K562 (cell line): ENCODE results near the gene TEDC1. TPM values are rescaled to one million over a fixed set of nuclear protein-coding genes. Genes with fewer than 3 reads are reported as not detected.

Source experiments
- ATAC-seq: fragments of 200-7000 bp; cut with Tn5 transposase; 3 replicates; pipeline ENCODE4 v1.9.1; 2020; ENCODE audit warnings: moderate library complexity
- BruUV-seq: library from RNA; stranded (reverse); fragments of 400-500 nt; replicated peaks from 2 replicates; lab custom pipeline; 2021; lab: Mats Ljungman, UMichigan
- CTCF ChIA-PET: fragments of 300-600 bp; formaldehyde crosslinking; extraction: SDS; loops from one replicate; lab custom pipeline; 2021; ENCODE audit warnings: low intra/inter-chr PET ratio; lab: Yijun Ruan, JAX
- POLR2A ChIA-PET: fragments of 300-600, 350-650 bp; sonication (Branson Sonifier 250); formaldehyde crosslinking; extraction: SDS; loops from one replicate; lab custom pipeline; 2021; ENCODE audit warnings: antibody characterized with exemption, inconsistent platforms; lab: Yijun Ruan, JAX
- DNase-seq, 4 experiments: peaks; one replicate each; pipeline versions ENCODE4 v3.0.0 to v3.0.0-alpha.2; 2011 to 2018; ENCODE audit warnings: low spot score in 3 of 4, mixed read lengths in 3 of 4; ENCODE audit errors: extremely low read depth in 1 of 4
- FAIRE-seq: peaks from 2 replicates; lab custom pipeline; 2011; peaks lifted over from hg19 to GRCh38; lab: Jason Lieb, UNC
- H2AFZ ChIP-seq: 2 replicates; pipeline ENCODE4 v1.6.0; 2011; ENCODE audit warnings: low read depth, low read length, control low read depth, inconsistent platforms
- H3K27ac ChIP-seq: fragments of 200-600 bp; 3 replicates; pipeline ENCODE4 v1.8.0; 2011; ENCODE audit warnings: low read depth, mild to moderate bottlenecking, control low read depth, inconsistent platforms, low read length, moderate library complexity, mixed read lengths; ENCODE audit errors: extremely low read depth
- H3K27me3 ChIP-seq, 2 experiments: fragments of 300-600 bp in 1 of 2; 2 replicates in 1 of 2; 3 replicates in 1 of 2; pipeline versions ENCODE4 v1.6.0 to v1.8.0; 2011; ENCODE audit warnings: inconsistent platforms in 2 of 2, low read length in 2 of 2, mild to moderate bottlenecking in 1 of 2, mixed read lengths in 1 of 2, moderate library complexity in 1 of 2; ENCODE audit not compliant: control insufficient read depth in 2 of 2, insufficient read depth in 2 of 2
- H3K36me3 ChIP-seq: fragments of 300-600 bp; 3 replicates; pipeline ENCODE4 v1.8.0; 2011; ENCODE audit warnings: mild to moderate bottlenecking, low read length, inconsistent platforms; ENCODE audit not compliant: control insufficient read depth, insufficient read depth
- H3K4me1 ChIP-seq, 2 experiments: fragments of 200-600 bp in 1 of 2; replicated peaks in 1 of 2; 2 replicates in 1 of 2; 3 replicates in 1 of 2; pipeline versions ENCODE4 v1.5.1 to v1.8.0; 2011; ENCODE audit warnings: inconsistent platforms in 2 of 2, low read length in 2 of 2, mild to moderate bottlenecking in 1 of 2, mixed read lengths in 1 of 2, moderate library complexity in 1 of 2; ENCODE audit not compliant: control insufficient read depth in 2 of 2, insufficient read depth in 2 of 2
- H3K4me2 ChIP-seq: 2 replicates; pipeline ENCODE4 v1.6.1; 2011; ENCODE audit warnings: low read length, control low read depth, inconsistent platforms, mixed read lengths; ENCODE audit not compliant: insufficient read depth
- H3K4me3 ChIP-seq: fragments of 200-600 bp; sonication (generic), shearing (Covaris generic); 2 replicates; pipeline ENCODE4 v1.5.1; 2016; ENCODE audit warnings: control low read depth, inconsistent platforms
- H3K79me2 ChIP-seq: fragments of 200-600 bp; 3 replicates; pipeline ENCODE4 v1.8.0; 2011; ENCODE audit warnings: low read length, inconsistent platforms; ENCODE audit not compliant: control insufficient read depth, insufficient read depth
- H3K9ac ChIP-seq, 2 experiments: 2 replicates each; pipeline versions ENCODE4 v1.6.0 to v1.6.1; 2011; ENCODE audit warnings: low read depth in 2 of 2, low read length in 2 of 2, control low read depth in 1 of 2, inconsistent platforms in 1 of 2, mild to moderate bottlenecking in 1 of 2, mixed read lengths in 1 of 2; ENCODE audit not compliant: insufficient read depth in 1 of 2
- H3K9me1 ChIP-seq: one replicate; pipeline ENCODE4 v1.6.0; 2011; ENCODE audit warnings: inconsistent platforms, mild to moderate bottlenecking, low read length, moderate library complexity; ENCODE audit not compliant: control insufficient read depth, insufficient read depth
- H3K9me3 ChIP-seq: replicated peaks from 2 replicates; pipeline ENCODE4 v1.5.1; 2011; ENCODE audit warnings: low read depth, low read length, inconsistent platforms; ENCODE audit not compliant: control insufficient read depth, insufficient read depth
- H4K20me1 ChIP-seq: replicated peaks from 2 replicates; pipeline ENCODE4 v1.6.1; 2011; ENCODE audit warnings: low read length, inconsistent platforms, mixed read lengths; ENCODE audit not compliant: control insufficient read depth, insufficient read depth
- ATF7 ChIP-seq: fragments of 450-650 bp; IDR thresholded peaks from 2 replicates; pipeline ENCODE4 v1.7.1; 2014; ENCODE audit warnings: mild to moderate bottlenecking, moderate library complexity
- EGR1 ChIP-seq: fragments of 450-650 bp; conservative IDR thresholded peaks from 2 replicates; pipeline ENCODE4 v1.6.1; 2017; ENCODE audit warnings: mild to moderate bottlenecking
- HINFP ChIP-seq: fragments of 450-650 bp; conservative IDR thresholded peaks from 2 replicates; pipeline ENCODE4 v1.6.1; 2016; ENCODE audit warnings: missing genetic modification characterization, low read depth, mild to moderate bottlenecking, control low read depth, missing compliant biosample characterization
- KAT2B ChIP-seq: IDR thresholded peaks from one replicate; pipeline ENCODE4 v1.6.1; 2012; ENCODE audit warnings: low read depth, mild to moderate bottlenecking, control low read depth, inconsistent platforms, low read length, moderate library complexity
- MEIS2 ChIP-seq: fragments of 450-650 bp; IDR thresholded peaks from 2 replicates; pipeline ENCODE4 v1.6.1; 2014; ENCODE audit warnings: mild to moderate bottlenecking; ENCODE audit not compliant: partially characterized antibody
- MNT ChIP-seq, 2 experiments: fragments of 450-650 bp; conservative IDR thresholded peaks; 2 replicates each; pipeline ENCODE4 v1.6.1; 2017; ENCODE audit warnings: mild to moderate bottlenecking in 2 of 2, moderate library complexity in 2 of 2
- RBM25 ChIP-seq: fragments of 200-400 bp; formaldehyde crosslinking; IDR thresholded peaks from 2 replicates; pipeline ENCODE4 v1.6.1; 2018; ENCODE audit warnings: low read length, low read depth, moderate library complexity; ENCODE audit not compliant: severe bottlenecking
- RREB1 ChIP-seq: fragments of 250-450 bp; sonication (Bioruptor Pico); IDR thresholded peaks from 2 replicates; pipeline ENCODE4 v1.4.0; 2020
- SNAPC5 ChIP-seq: fragments of 250-450 bp; sonication (Bioruptor Pico); IDR thresholded peaks from 2 replicates; pipeline ENCODE4 v1.8.0; 2021; ENCODE audit warnings: moderate library complexity, mild to moderate bottlenecking, inconsistent platforms
- ZFP30 ChIP-seq: fragments of 250-450 bp; sonication (Bioruptor Pico); IDR thresholded peaks from 2 replicates; pipeline ENCODE4 v1.8.0; 2022; ENCODE audit warnings: moderate library complexity, mild to moderate bottlenecking, inconsistent platforms, borderline replicate concordance
- WGBS: fragments of 100-300 bp; shearing (Covaris generic); methylation state at CpG from one replicate; pipeline ENCODE4 v1.1.6; 2016; ENCODE audit warnings: low coverage, mixed read lengths; ENCODE audit not compliant: insufficient coverage; ENCODE audit errors: missing lambda C conversion rate; 5-methylcytosine and 5-hydroxymethylcytosine counted together
- in situ Hi-C: fragments of 300-500 bp; cut with MboI; formaldehyde crosslinking; loops from 4 replicates; pipeline ENCODE4 v1.15.0; 2018; ENCODE audit warnings: inconsistent platforms, mixed read lengths
- intact Hi-C: fragments of 100-400 bp; cut with micrococcal nuclease; formaldehyde crosslinking; loops from 2 replicates; pipeline ENCODE4 v1.14.2; 2022
- polyA plus RNA-seq, 8 experiments: library from polyadenylated mRNA; depleted of rRNA in 4 of 8; stranded (reverse) in 5 of 8; unstranded in 3 of 8; fragments of >200 nt; fragmentation: Nextera tagmentation in 2 of 8; fragmentation: Illumina TruSeq in 1 of 8; extraction: Ambion mirVana in 2 of 8; extraction: Trizol in 1 of 8; gene quantifications; 2 replicates each; pipeline versions ENCODE4 v1.2.1 to v1.2.3, GENCODE V29; 2011 to 2014; ENCODE audit warnings: inconsistent platforms in 1 of 8, missing spikeins in 1 of 8
- total RNA-seq, 7 experiments: library from RNA; depleted of rRNA in 6 of 7; stranded (reverse); fragments of >200 nt in 6 of 7; fragmentation: Illumina TruSeq in 2 of 7; extraction: Trizol in 2 of 7; gene quantifications; 2 replicates each; pipeline versions ENCODE4 v1.2.1 to v1.2.3, GENCODE V29; 2011 to 2021; ENCODE audit warnings: low replicate concordance in 1 of 7

The TEDC1 gene
- total and polyA plus RNA-seq, 9 of the 15 experiments (the other 6 are each of a cell fraction or from before 2014, with no cell fraction given): 0.21 to 28.3 (median 5.9) TPM

- ChIA-PET CTCF (interaction anchor here (0.7 to 2.0 kb wide), 3 partner anchors 8 to 119 kb away, joined by 3 to 16 read pairs (median 4); no protein-coding TSS in a partner anchor), POLR2A (interaction anchor here (1.9 kb wide), 1 partner anchor 8 kb away, joined by 12 read pairs; no protein-coding TSS in a partner anchor)
- Histone ChIP-seq H3K9me1 (no peaks in the 10 kb centered on the region), H3K4me2 (peak overlapping the region; percentile 78), H3K4me1 (peaks cover 6 to 87% of the 10 kb centered on the region in 2 experiments), H2AFZ (peak overlapping the region; percentile 87), H3K9ac (peak overlapping the region; percentile 69 to 94), H3K27ac (peak overlapping the region; percentile 80), H3K36me3 (peaks cover 2% of the 10 kb centered on the region; the same call in 1 of the 3 replicates), H3K9me3 (no peaks in the 10 kb centered on the region), H3K79me2 (peaks cover 5% of the 10 kb centered on the region; the same call in 2 of the 3 replicates), H3K4me3 (peak overlapping the region; percentile 61), H3K27me3 (no peaks in the 10 kb centered on the region), H4K20me1 (peaks cover 6% of the 10 kb centered on the region)
- BruUV-seq: no TSS peak
- FAIRE-seq: peak; percentile 87
- intact Hi-C loops (loop anchor here (2.0 to 5.0 kb wide), 3 partner anchors 42 to 189 kb away; partner anchors contain the start of gene BRF1), in situ Hi-C loops (loop anchor here (5.0 kb wide), 1 partner anchor 117 kb away; no protein-coding TSS in a partner anchor)
- DNase-seq: peak; percentile 63 to 87 (median 64)
- ATAC-seq: peak; percentile 53
- 4% methylated on average over 12 of the region's 44 CpGs for WGBS
- TF ChIP-seq ZFP30 (CRISPR knock-in tag) (no peak), MEIS2 (no peak), MNT (conservative IDR thresholded peaks at IDR 0.05) (peak; percentile 36 to 48; a peak in 1 of 4 replicates), RBM25 (no peak), KAT2B (no peak), RREB1 (no peak), HINFP (tag) (no peak), SNAPC5 (CRISPR knock-in tag) (no peak), EGR1 (peak; percentile 84), ATF7 (peak; percentile 23; the same call in 1 of the 2 replicates)
Measured at GRCh38 chr14:105489542-105490266, 1.3 kb upstream of the TEDC1 start.
